Stimulated activated CD4-positive, alpha-beta T cell treated with anti-CD3 and anti-CD28 coated beads, Interleukin-1b, Interleukin-23, amount 100 ng/mL, for 48 hours (primary cell): Measurements from ENCODE around the gene GID8.

Source experiments
- DNase-seq: peaks from one replicate; pipeline ENCODE4 v3.0.0-alpha.2; 2020

Gene GID8

DNA sequence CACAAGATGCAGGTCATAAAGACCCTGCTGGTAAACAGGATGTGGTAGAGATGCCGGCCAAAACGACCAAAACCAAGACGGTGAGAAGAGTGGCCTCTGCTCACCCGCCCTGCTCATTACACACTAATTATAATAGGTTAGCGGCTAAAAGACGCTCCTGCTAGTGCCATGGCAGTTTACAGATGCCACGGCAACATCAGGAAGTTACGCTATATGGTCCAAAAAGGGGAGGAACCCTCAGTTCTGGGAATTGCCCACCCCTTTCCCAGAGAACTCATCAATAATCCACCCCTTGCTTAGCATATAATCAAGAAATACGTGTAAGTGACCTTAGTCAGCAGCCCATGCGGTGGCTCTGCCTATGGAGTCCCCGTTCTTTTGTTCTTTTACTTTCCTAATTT lies 51.3 kb downstream of the GID8 start:
- peak; percentile 27 for DNase-seq

DNA sequence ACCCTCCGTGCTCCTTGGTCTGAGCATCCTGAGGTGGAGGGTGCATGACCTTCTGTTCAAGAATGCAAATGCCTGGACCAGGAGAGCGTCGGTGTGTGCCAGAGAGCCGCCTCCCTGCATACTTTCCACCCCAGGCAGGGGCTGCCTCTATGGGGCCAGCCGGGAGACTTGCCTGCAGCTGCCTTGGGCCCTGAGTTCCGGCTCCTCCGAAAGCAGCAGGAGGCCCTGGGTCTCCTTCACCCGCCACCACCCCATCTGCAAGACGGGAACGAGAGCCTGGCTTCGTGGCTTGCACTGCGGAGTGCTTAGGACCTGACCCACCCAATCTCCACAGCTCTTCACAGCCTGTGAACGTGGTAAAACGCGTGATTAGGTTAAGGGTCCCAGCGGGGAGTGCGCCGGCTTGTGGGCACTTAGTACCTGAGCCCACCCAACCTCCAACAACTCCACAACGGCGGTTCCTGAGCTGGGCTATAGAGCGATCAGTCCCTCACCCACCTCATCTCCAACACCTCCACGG lies 52.4 kb downstream of the GID8 start:
- no peak for DNase-seq

DNA sequence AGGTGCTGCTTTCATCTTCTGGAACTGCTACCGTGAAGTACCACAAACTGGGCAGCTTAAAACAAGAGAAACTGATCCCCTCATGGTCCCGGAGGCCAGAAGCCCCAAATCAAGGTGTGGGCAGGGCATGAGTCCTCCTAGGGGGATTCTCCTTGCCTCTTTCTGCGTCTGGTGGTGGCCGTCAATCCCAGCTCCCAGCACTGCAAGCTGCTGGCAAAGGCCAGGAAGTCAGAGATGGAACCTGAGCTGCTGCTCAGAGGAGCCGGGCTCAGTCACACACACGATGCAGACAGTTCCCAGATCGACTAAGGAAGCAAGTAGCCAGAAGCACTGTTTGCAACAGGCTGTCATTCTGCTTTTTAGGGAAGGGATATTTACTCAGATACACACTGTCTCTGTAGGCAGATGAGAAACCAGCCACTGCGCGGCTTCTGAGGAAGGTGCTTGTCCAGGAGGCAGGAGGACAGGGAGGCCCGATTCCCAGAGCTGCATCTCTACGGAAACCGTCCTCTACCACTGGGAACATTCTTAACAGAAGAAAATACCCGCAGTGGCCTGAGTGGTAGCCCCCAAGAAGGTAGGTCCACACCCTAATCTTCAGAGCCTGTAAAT lies 53.4 kb downstream of the GID8 start:
- no peak for DNase-seq

DNA sequence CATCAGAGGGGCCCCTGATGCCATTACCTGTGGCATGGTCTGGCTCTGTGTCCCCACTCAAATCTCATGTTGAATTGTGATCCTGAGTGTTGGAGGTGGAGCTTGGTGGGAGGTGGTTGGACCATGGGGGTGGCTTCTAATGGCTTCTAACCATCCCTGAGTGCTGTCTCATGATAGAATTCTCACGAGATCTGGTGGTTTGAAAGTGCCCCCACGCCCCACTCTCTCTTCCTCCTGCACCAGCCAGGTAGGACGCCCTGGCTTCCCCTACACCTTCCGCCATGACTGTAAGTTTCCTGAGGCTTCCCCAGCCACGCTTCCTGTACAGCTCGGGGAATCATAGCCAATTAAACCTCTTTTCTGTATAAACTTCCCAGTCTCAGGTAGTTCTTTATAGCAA lies 53.9 kb downstream of the GID8 start:
- DNase-seq: no peak

DNA sequence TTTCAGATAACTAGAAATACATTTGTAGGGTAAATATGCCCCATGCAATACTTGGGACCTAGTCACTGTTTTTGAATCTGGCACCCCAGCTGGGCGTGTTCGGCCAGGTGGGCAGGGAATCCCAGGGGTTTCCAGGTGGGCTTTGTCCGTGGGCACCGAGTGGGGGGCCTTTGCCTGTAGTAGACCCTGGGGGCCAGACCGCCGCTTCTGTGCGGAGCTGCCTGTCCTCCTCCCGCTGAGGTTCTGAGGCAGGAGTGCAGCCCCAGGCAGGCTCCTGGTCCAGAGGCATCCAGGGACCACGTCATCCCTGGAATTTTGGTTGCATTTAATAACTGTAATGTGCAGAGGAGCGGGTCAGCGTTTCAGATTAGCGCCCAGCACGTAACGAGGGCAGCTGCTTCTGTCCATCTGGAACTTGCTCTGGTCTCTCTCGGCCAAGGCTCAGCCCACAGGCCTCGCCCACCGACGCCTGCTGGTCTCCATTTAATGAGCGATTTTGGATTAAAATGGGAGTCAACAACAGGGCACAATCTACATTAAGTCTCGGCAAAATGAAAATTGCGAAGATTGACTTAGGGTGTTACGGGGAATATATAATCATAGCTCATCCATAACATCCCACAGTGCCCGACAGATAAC lies 56.0 kb downstream of the GID8 start:
- DNase-seq: no peak

DNA sequence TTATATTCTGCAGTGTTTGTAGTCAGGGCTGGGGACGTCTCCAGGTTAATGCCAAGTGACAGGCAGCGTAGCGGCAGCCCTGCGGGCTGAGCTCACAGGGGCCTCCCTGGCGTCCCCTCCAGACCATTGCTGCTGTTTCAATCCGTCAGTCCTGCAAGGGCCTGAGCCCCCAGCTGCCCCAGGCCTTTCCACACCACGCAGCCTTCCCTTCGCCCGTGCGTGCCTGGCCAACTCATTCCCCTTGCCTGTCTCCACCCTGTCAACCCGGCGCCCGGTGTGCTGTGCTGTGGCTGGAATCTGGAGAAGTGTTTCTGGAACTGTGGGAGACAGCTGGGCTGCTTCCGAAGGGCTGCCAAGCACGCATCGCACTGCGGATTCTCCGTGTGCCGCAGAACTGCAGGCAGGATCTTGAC lies 56.9 kb downstream of the GID8 start:
- no peak for DNase-seq

DNA sequence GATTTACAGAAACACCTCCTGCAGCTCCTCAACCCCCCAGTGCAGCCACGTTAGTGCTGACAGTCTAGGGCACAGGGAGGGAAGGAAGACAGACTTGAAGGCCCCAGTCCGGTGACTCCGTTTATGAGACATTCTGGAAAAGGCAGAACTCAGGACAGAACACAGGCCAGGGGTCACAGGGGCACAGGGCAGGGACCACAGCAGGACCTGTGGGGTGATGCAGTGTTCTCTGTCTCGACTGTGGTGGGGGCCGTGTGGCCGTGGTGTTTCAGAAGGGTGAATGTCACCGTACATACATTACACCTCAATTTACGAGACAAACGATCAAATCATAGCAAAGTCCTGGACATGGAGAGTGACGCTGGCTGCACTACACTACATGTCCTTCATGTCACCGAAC lies 57.5 kb downstream of the GID8 start:
- no peak for DNase-seq

DNA sequence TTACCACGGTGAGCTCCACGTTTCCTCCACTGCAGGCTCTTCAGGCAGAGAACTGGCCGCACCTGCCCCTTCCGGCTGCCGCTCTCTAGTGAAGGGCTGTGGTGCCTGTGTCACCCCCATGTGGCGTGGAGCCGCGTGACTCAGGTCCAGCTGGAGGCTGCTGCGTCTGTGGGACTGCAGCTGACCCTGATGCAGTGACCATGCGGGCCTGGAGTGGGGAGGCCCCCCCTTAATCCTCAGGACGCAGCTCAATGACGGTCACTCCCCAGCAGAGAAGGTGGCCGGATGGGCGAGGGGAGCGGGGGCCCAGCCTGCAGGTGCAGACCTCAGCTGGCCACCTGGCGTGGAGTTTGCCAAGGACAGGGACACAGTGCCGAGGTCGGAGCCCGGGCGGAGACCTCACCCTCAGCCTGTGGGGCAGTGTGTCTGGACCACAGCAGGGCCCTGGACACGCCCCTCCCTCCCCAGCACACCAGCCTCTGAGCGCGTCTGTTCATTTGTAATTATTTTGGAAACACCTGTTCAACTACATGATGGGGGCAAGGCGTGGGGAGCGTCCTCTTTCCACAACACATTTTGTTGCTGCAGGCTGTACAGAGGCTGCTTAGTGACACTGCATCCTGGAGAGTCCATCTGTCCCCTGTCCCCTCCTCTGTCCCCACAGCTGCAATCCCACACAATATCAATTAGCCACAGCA lies 58.1 kb downstream of the GID8 start:
- DNase-seq: no peak

DNA sequence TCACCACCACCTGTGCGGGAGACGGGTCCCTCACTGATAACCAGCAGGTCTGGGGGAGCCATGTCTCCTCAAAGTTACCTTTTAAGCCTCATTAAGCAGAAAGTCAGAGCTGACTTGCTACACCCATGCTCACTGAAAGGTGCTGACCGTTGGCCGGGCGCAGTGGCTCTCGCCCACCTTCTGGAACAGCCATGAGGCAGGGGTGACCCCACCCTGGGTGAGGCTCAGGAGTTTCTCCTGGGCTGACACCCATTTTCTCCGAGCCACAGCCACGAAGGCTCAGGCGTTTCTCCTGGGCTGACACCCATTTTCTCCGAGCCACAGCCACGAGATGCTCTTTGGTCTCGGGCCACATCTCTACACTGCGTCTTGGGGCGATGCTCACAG lies 58.6 kb downstream of the GID8 start:
- no peak for DNase-seq

DNA sequence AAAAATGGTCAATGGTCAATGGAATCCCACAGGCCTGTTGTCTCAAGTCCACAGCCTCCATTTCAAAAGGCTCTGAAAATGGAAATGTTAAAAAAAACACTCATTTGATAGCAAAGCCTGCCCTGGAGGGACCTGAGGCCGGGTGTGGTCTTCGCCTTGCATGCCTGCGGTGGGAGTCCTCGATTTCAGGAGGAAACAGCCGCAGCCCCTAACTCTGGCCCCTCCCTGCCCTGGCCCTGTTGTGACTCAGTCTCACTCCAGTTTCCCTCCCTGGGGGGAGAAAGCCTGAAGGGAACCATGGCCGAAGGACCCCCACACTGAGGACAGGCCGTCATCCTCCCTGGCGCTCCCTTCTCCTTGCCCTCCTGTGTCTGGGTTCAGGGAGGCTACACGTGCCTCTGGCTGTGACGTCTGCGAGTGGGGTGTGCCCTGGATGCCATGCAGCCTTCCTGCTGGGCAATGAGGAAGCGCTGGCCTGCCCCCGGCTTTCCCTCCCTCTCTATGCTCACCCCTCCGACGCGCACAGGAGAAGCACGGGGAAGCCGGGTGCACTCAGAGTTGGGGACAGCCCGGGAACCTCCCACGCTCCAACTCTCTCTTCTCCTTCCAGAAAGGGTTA lies 59.6 kb downstream of the GID8 start:
- DNase-seq: no peak
